ENCODE data around the gene TRAF3IP1. TPM values are rescaled to one million over a fixed set of nuclear protein-coding genes. Genes with fewer than 3 reads are reported as not detected.

TRAF3IP1 gene
- polyA plus RNA-seq, 3 donors, result 1.2 to 1.5 (median 1.5) TPM

DNA sequence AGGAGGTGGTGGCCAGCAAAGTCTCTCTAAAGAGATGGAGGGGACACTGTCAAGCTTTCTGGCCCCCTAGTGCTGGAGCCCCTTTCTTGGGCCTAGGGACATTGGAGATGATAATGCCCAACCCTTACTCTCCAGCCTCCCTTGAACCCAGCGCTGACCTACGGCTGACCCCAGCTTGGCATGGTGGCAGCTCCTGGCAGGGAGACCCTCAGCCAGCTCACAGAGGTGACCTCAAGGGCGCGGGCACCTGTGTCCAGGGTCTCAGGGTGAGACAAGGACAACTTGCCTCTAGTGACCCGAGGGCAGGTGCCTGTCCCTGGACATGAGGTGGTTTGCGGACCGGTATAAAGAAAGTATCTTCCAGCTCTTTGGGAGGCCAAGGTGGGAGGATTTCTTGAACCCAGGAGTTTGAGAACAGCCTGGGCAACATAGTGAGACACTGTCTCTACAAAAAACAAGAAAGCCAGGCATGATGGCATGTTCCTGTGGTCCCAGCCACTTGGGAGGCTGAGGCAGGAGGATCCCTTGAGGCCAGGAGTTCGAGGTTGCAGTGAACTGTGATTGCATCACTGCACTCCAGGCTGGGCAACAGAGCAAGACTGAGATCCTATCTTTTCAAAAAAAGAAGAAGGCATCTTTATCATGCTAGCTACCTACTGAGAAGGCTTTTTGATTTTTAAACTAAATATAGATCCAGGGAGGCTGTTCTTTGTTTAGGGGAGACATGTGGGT, 28.6 kb upstream of the TRAF3IP1 start:
- Mint-ChIP-seq H3K4me3 (no peak overlapping the region), H3K4me1 (peaks cover 25% of the 10 kb centered on the region)
- intact Hi-C loops (cut with micrococcal nuclease), result no loop called here

GRCh38 chr2:238294046-238294392, 26.3 kb upstream of the TRAF3IP1 start:
- H3K9me3 ChIP-seq (replicated peaks in 1 of 2; ENCODE audit: control insufficient read depth in 1 of 2, insufficient read depth in 1 of 2, low read length in 2 of 2), result no peaks in the 10 kb centered on the region
- Mint-ChIP-seq H3K4me3 (no peak overlapping the region), H3K27me3 (ENCODE audit: low read depth in 3 of 3) (peaks cover 5 to 12% (median 8%) of the 10 kb centered on the region in 3 donors), H3K4me1 (peaks cover 13% of the 10 kb centered on the region), H3K27ac (no peak overlapping the region), H3K36me3 (no peaks in the 10 kb centered on the region), H3K9me3 (peaks cover 0 to 3% (median 0%) of the 10 kb centered on the region in 7 donors)
- no peak overlapping the region for H3K9ac ChIP-seq (ENCODE audit: insufficient read depth, low read length, poor library complexity, severe bottlenecking)
- H3K4me3 ChIP-seq (replicated peaks in 1 of 3; ENCODE audit: low read depth in 2 of 3, low read length in 3 of 3), result no peak overlapping the region
- H2AFZ ChIP-seq (ENCODE audit: insufficient read depth, low read depth, low read length, poor library complexity, severe bottlenecking), result no peak overlapping the region
- no peak for DNase-seq
- TF ChIP-seq CTCF (IDR thresholded peaks at IDR 0.05), result no peak
- no peak overlapping the region for H3K4me2 ChIP-seq (replicated peaks; ENCODE audit: extremely low read depth, low read length, poor library complexity, severe bottlenecking)
- H3K36me3 ChIP-seq (replicated peaks in 1 of 2; ENCODE audit: control insufficient read depth in 1 of 2, insufficient read depth in 2 of 2, low read length in 2 of 2), result no peaks in the 10 kb centered on the region
- H3K27me3 ChIP-seq (ENCODE audit: control insufficient read depth in 2 of 2, insufficient read depth in 2 of 2, low read length in 2 of 2), result no peaks in the 10 kb centered on the region
- no peaks in the 10 kb centered on the region for H3K79me2 ChIP-seq (ENCODE audit: insufficient read depth, low read length)
- intact Hi-C loops (cut with micrococcal nuclease), result no loop called here
- peaks cover 7 to 8% of the 10 kb centered on the region in 2 donors for H3K4me1 ChIP-seq (ENCODE audit: control insufficient read depth in 1 of 2, insufficient read depth in 2 of 2, low read length in 2 of 2)
- 94% methylated on average over 9 of the region's 9 CpGs for WGBS (ENCODE audit: insufficient coverage)
- H4K20me1 ChIP-seq (ENCODE audit: insufficient read depth, low read length), result no peaks in the 10 kb centered on the region
- H3K27ac ChIP-seq (ENCODE audit: low read depth in 1 of 2, low read length in 2 of 2), result no peak overlapping the region

More for the DNA sequence above, 28.6 kb upstream of the TRAF3IP1 start:
- peaks cover 3 to 4% of the 10 kb centered on the region in 2 donors for H3K36me3 Mint-ChIP-seq
- peaks cover 0 to 3% (median 0%) of the 10 kb centered on the region in 7 donors for H3K9me3 Mint-ChIP-seq
- peaks cover 21 to 24% of the 10 kb centered on the region in 2 donors for H3K4me1 ChIP-seq (ENCODE audit: control insufficient read depth in 1 of 2, insufficient read depth in 2 of 2, low read length in 2 of 2)
- peaks cover 7% of the 10 kb centered on the region for H4K20me1 ChIP-seq (ENCODE audit: insufficient read depth, low read length)
- H3K27me3 Mint-ChIP-seq (ENCODE audit: low read depth in 3 of 3), result peaks cover 3 to 8% (median 6%) of the 10 kb centered on the region in 3 donors
- no peak overlapping the region for H3K9ac ChIP-seq (ENCODE audit: insufficient read depth, low read length, poor library complexity, severe bottlenecking)
- 89% methylated on average over 7 of the region's 8 CpGs for WGBS (ENCODE audit: insufficient coverage)
- no peak overlapping the region for H3K27ac ChIP-seq (ENCODE audit: low read depth in 1 of 2, low read length in 2 of 2)
- no peak overlapping the region for H3K4me3 ChIP-seq (replicated peaks in 1 of 3; ENCODE audit: low read depth in 2 of 3, low read length in 3 of 3)
- no peaks in the 10 kb centered on the region for H3K9me3 ChIP-seq (replicated peaks in 1 of 2; ENCODE audit: control insufficient read depth in 1 of 2, insufficient read depth in 1 of 2, low read length in 2 of 2)
- H3K27me3 ChIP-seq (ENCODE audit: control insufficient read depth in 2 of 2, insufficient read depth in 2 of 2, low read length in 2 of 2), result no peaks in the 10 kb centered on the region
- H3K79me2 ChIP-seq (ENCODE audit: insufficient read depth, low read length), result peaks cover 17% of the 10 kb centered on the region
- H3K4me2 ChIP-seq (replicated peaks; ENCODE audit: extremely low read depth, low read length, poor library complexity, severe bottlenecking), result no peak overlapping the region
- TF ChIP-seq CTCF (IDR thresholded peaks at IDR 0.05), result no peak
- H3K27ac Mint-ChIP-seq, result no peak overlapping the region
- no peaks in the 10 kb centered on the region for H3K36me3 ChIP-seq (replicated peaks in 1 of 2; ENCODE audit: control insufficient read depth in 1 of 2, insufficient read depth in 2 of 2, low read length in 2 of 2)
- no peak for DNase-seq
- no peak overlapping the region for H2AFZ ChIP-seq (ENCODE audit: insufficient read depth, low read depth, low read length, poor library complexity, severe bottlenecking)

Data from CD14-positive monocyte (primary cell).